HFFc6 (cell line): ENCODE data around the gene RSPO3. TPM values are rescaled to one million over a fixed set of nuclear protein-coding genes. Genes with fewer than 3 reads are reported as not detected.
A peak's percentile ranks its signal among the peaks of the same experiment; 100 is the strongest.

ENCODE experiments used
- DNase-seq: peaks from one replicate; pipeline ENCODE4 v3.0.0-alpha.2; 2018
- H3K27ac Mint-ChIP-seq: 2 replicates; pipeline ENCODE4 v1.8.0; 2020; ENCODE audit warnings: mild to moderate bottlenecking, mixed read lengths
- H3K27me3 Mint-ChIP-seq: 2 replicates; pipeline ENCODE4 v1.8.0; 2021; ENCODE audit warnings: mild to moderate bottlenecking, moderate library complexity, mixed read lengths; ENCODE audit not compliant: insufficient read depth
- H3K36me3 Mint-ChIP-seq: 2 replicates; pipeline ENCODE4 v1.8.0; 2021; ENCODE audit warnings: low read depth, mixed read lengths
- H3K4me1 Mint-ChIP-seq: 2 replicates; pipeline ENCODE4 v1.8.0; 2020; ENCODE audit warnings: low read depth, mixed read lengths
- H3K4me3 Mint-ChIP-seq: 2 replicates; pipeline ENCODE4 v1.8.0; 2020; ENCODE audit warnings: mild to moderate bottlenecking, moderate library complexity, mixed read lengths
- H3K9me3 Mint-ChIP-seq: 2 replicates; pipeline ENCODE4 v1.8.0; 2020; ENCODE audit warnings: mild to moderate bottlenecking, mixed read lengths
- CTCF ChIP-seq: fragments of 200-600 bp; sonication (generic); IDR thresholded peaks from 2 replicates; pipeline ENCODE4 v1.5.0; 2021; ENCODE audit warnings: antibody characterized with exemption, mild to moderate bottlenecking
- total RNA-seq, 6 experiments: library from RNA; stranded (reverse); fragmentation: NEBNext Ultra II Directional; extraction: Animal tissue kit (Norgen Biotek cat#: 25700); gene quantifications; 2 replicates in 1 of 6; 3 replicates in 5 of 6; pipeline ENCODE4 v1.2.3, GENCODE V29; 2021

Gene RSPO3
- total RNA-seq, 6 experiments from 2014 or later = not detected

DNA sequence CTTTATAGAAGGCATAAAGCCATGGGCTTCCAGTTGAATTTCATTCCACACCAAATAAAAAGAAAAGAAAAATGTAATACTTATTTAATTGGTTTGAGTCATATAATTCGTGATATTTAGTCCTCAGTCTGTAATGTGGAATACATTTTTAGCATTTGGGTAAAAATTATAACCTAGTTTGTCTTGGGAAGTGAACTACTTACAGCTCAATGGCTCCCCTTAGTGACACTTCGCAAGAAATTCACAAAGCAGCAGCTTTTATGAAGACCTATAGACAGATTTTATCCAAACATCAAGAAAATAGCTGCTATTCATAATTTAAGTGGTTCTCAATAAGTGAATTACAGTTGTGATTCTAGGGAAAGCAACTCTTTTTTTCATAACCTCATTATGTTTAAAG, 72.1 kb downstream of the RSPO3 start:
- Mint-ChIP-seq H3K4me1 (peaks cover 19% of the 10 kb centered on the region), H3K4me3 (no peak overlapping the region), H3K27ac (no peak overlapping the region), H3K27me3 (no peaks in the 10 kb centered on the region; the same call in 1 of the 2 replicates), H3K36me3 (no peaks in the 10 kb centered on the region), H3K9me3 (no peaks in the 10 kb centered on the region)
- TF ChIP-seq CTCF = peak; percentile 76
- DNase-seq = peak; percentile 40

DNA sequence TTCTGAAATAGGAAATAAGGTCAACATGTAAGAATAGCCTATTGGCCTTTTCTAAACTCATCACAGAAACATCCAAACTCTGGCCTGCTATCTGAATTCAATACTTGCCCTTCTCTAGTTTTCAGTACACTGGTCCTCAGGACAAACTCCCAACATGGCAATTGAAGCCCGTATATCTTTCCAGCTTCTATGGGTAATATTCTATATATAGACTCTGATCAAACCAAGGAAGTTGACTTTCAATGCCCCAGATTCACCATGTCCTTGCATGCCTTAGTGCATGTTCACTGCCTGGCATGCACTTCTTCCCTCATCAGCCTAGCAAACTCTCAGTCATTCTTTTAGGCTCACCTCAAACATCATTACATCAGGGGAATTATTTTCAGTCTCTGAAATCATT, 73.2 kb downstream of the RSPO3 start:
- Mint-ChIP-seq H3K4me3 (no peak overlapping the region), H3K27ac (peak overlapping the region; percentile 2; the same call in 1 of the 2 replicates), H3K27me3 (no peaks in the 10 kb centered on the region), H3K9me3 (no peaks in the 10 kb centered on the region), H3K36me3 (no peaks in the 10 kb centered on the region), H3K4me1 (peaks cover 19% of the 10 kb centered on the region)
- no peak for TF ChIP-seq CTCF
- DNase-seq = peak; percentile 58

GRCh38 chr6:127192911-127193541, 74.6 kb downstream of the RSPO3 start:
- peak overlapping the region; percentile 19; the same call in 1 of the 2 replicates for H3K27ac Mint-ChIP-seq
- H3K27me3 Mint-ChIP-seq = no peaks in the 10 kb centered on the region
- no peaks in the 10 kb centered on the region for H3K9me3 Mint-ChIP-seq
- no peaks in the 10 kb centered on the region for H3K36me3 Mint-ChIP-seq
- no peak for TF ChIP-seq CTCF
- H3K4me3 Mint-ChIP-seq = no peak overlapping the region
- DNase-seq = peak; percentile 33
- H3K4me1 Mint-ChIP-seq = peaks cover 19% of the 10 kb centered on the region

DNA sequence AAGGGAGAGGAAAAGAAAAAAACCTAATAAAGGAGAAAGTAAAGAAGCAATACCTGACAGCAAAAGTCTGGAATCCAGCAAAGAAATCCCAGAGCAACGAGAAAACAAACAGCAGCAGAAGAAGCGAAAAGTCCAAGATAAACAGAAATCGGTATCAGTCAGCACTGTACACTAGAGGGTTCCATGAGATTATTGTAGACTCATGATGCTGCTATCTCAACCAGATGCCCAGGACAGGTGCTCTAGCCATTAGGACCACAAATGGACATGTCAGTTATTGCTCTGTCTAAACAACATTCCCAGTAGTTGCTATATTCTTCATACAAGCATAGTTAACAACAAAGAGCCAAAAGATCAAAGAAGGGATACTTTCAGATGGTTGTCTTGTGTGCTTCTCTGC, 77.4 kb downstream of the RSPO3 start:
- H3K27me3 Mint-ChIP-seq = no peaks in the 10 kb centered on the region
- H3K4me1 Mint-ChIP-seq = peaks cover 25% of the 10 kb centered on the region
- TF ChIP-seq CTCF = no peak
- no peaks in the 10 kb centered on the region for H3K36me3 Mint-ChIP-seq
- no peak for DNase-seq
- no peak overlapping the region for H3K4me3 Mint-ChIP-seq
- H3K9me3 Mint-ChIP-seq = no peaks in the 10 kb centered on the region
- H3K27ac Mint-ChIP-seq = no peak overlapping the region

DNA sequence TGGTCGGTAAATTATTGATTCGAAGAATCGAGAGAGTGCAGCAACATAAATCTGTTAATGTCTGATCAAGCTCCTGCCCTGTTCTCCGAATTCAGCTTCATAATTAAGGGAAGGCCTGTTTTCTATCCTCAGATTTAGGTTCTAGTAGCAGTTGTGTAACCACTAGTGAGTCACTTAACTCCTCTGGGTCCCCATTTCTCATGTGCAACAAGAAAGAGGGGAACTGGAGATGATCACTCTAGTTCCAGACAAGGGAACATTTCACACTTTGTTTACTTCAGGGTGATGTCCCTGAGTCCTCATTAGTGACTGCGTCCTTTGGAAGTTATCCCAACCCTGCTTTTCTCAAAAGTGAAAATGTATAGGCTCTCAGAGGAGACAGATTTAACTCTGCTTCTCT, 80.1 kb downstream of the RSPO3 start:
- no peak for TF ChIP-seq CTCF
- Mint-ChIP-seq H3K27ac (no peak overlapping the region), H3K4me3 (no peak overlapping the region), H3K9me3 (no peaks in the 10 kb centered on the region), H3K27me3 (no peaks in the 10 kb centered on the region), H3K4me1 (peaks cover 23% of the 10 kb centered on the region), H3K36me3 (no peaks in the 10 kb centered on the region)
- no peak for DNase-seq
